HepG2 (cell line): ENCODE measurements around the gene LLGL2. TPM values are rescaled to one million over a fixed set of nuclear protein-coding genes. Genes with fewer than 3 reads are reported as not detected.

Source experiments
- ATAC-seq: fragments of 200-7000 bp; cut with Tn5 transposase; 3 replicates; pipeline ENCODE4 v1.9.1; 2020; ENCODE audit warnings: mild to moderate bottlenecking, moderate library complexity
- BruUV-seq: library from RNA; stranded (reverse); fragments of 400-500 nt; replicated peaks from 2 replicates; lab custom pipeline; 2021; lab: Mats Ljungman, UMichigan
- CTCF ChIA-PET: fragments of 300-600 bp; formaldehyde crosslinking; extraction: SDS; loops from one replicate; lab custom pipeline; 2021; ENCODE audit warnings: low total read pairs, inconsistent platforms, low intra/inter-chr PET ratio; lab: Yijun Ruan, JAX
- POLR2A ChIA-PET: fragments of 350-600 bp; sonication (Branson Sonifier 250); formaldehyde crosslinking; loops from one replicate; lab custom pipeline; 2020; ENCODE audit warnings: antibody characterized with exemption, inconsistent platforms; lab: Yijun Ruan, JAX
- DNase-seq: peaks from one replicate; pipeline ENCODE4 v3.0.0-alpha.2; 2015; ENCODE audit warnings: low spot score
- FAIRE-seq: peaks from 3 replicates; lab custom pipeline; 2011; peaks lifted over from hg19 to GRCh38; lab: Jason Lieb, UNC
- H2AFZ ChIP-seq: one replicate; pipeline ENCODE4 v1.6.1; 2011; ENCODE audit warnings: low read length, inconsistent platforms
- H3K27ac ChIP-seq: fragments of 300-600 bp; 3 replicates; pipeline ENCODE4 v1.8.0; 2011; ENCODE audit warnings: mixed run types, mild to moderate bottlenecking, mixed read lengths, low read length, inconsistent platforms; ENCODE audit not compliant: insufficient read depth; ENCODE audit errors: extremely low read length
- H3K27me3 ChIP-seq, 2 experiments: fragments of 200-600 bp in 1 of 2; 2 replicates in 1 of 2; 3 replicates in 1 of 2; pipeline versions ENCODE4 v1.6.0 to v1.8.0; 2011; ENCODE audit warnings: low read length in 2 of 2, mild to moderate bottlenecking in 2 of 2, moderate library complexity in 2 of 2, inconsistent platforms in 1 of 2; ENCODE audit not compliant: insufficient read depth in 2 of 2, control insufficient read depth in 1 of 2
- H3K36me3 ChIP-seq, 2 experiments: fragments of 200-600 bp in 1 of 2; replicated peaks in 1 of 2; 2 replicates in 1 of 2; 3 replicates in 1 of 2; pipeline versions ENCODE4 v1.5.1 to v1.8.0; 2011; ENCODE audit warnings: low read length in 2 of 2, inconsistent platforms in 1 of 2; ENCODE audit not compliant: insufficient read depth in 2 of 2, control insufficient read depth in 1 of 2
- H3K4me1 ChIP-seq: 2 replicates; pipeline ENCODE4 v1.5.1; 2012; ENCODE audit warnings: low read length, inconsistent platforms; ENCODE audit not compliant: insufficient read depth
- H3K4me2 ChIP-seq: 2 replicates; pipeline ENCODE4 v1.6.0; 2011; ENCODE audit warnings: low read depth, low read length, inconsistent platforms
- H3K4me3 ChIP-seq, 3 experiments: fragments of 200-600 bp in 1 of 3; sonication (generic), shearing (Covaris generic) in 1 of 3; replicated peaks in 1 of 3; 2 replicates each; pipeline ENCODE4 v1.5.1; 2011 to 2016; ENCODE audit warnings: low read length in 3 of 3, inconsistent platforms in 2 of 3, low read depth in 2 of 3, mild to moderate bottlenecking in 2 of 3, control low read depth in 1 of 3, mixed read lengths in 1 of 3; ENCODE audit not compliant: insufficient read depth in 1 of 3
- H3K79me2 ChIP-seq: one replicate; pipeline ENCODE4 v1.6.1; 2011; ENCODE audit warnings: low read length, inconsistent platforms; ENCODE audit not compliant: insufficient read depth
- H3K9ac ChIP-seq: 2 replicates; pipeline ENCODE4 v1.6.0; 2011; ENCODE audit warnings: mild to moderate bottlenecking, low read depth, low read length, inconsistent platforms; ENCODE audit not compliant: insufficient read depth
- H3K9me3 ChIP-seq: 2 replicates; pipeline ENCODE4 v1.5.1; 2012; ENCODE audit warnings: mild to moderate bottlenecking, low read length
- H4K20me1 ChIP-seq: 2 replicates; pipeline ENCODE4 v1.6.0; 2011; ENCODE audit warnings: inconsistent platforms, mild to moderate bottlenecking, low read length, moderate library complexity; ENCODE audit not compliant: insufficient read depth
- CENPT ChIP-seq: sonication (generic); formaldehyde crosslinking; IDR thresholded peaks from 2 replicates; pipeline ENCODE4 v1.8.0; 2022; ENCODE audit warnings: low read depth, mild to moderate bottlenecking, moderate library complexity, missing genetic modification reagents
- HNF1A ChIP-seq, 2 experiments: sonication (generic) in 1 of 2; formaldehyde crosslinking in 1 of 2; IDR thresholded peaks; 2 replicates each; pipeline versions ENCODE4 v1.4.0 to v1.6.1; 2016 to 2020; ENCODE audit warnings: borderline replicate concordance in 1 of 2, low read depth in 1 of 2, mild to moderate bottlenecking in 1 of 2, missing genetic modification reagents in 1 of 2
- IKZF5 ChIP-seq: IDR thresholded peaks from 2 replicates; pipeline ENCODE4 v1.6.1; 2018; ENCODE audit warnings: missing genetic modification reagents, mild to moderate bottlenecking, missing compliant biosample characterization
- IRF9 ChIP-seq: sonication (generic); formaldehyde crosslinking; IDR thresholded peaks from 2 replicates; pipeline ENCODE4 v1.8.0; 2022; ENCODE audit warnings: missing genetic modification reagents, mild to moderate bottlenecking, borderline replicate concordance
- MTERF4 ChIP-seq: sonication (generic); formaldehyde crosslinking; IDR thresholded peaks from 2 replicates; pipeline ENCODE4 v1.8.0; 2023; ENCODE audit warnings: mild to moderate bottlenecking, missing genetic modification reagents
- TBX3 ChIP-seq: fragments of 450-650 bp; IDR thresholded peaks from 2 replicates; pipeline ENCODE4 v1.6.1; 2017; ENCODE audit warnings: antibody characterized with exemption, mild to moderate bottlenecking, inconsistent platforms, borderline replicate concordance
- ZBTB2 ChIP-seq: sonication (generic); formaldehyde crosslinking; IDR thresholded peaks from 2 replicates; pipeline ENCODE4 v1.8.0; 2022; ENCODE audit warnings: low read depth, missing genetic modification reagents
- ZNF121 ChIP-seq: sonication (generic); formaldehyde crosslinking; IDR thresholded peaks from 2 replicates; pipeline ENCODE4 v1.5.0; 2020; ENCODE audit warnings: mild to moderate bottlenecking, missing genetic modification reagents
- ZNF460 ChIP-seq: sonication (generic); formaldehyde crosslinking; IDR thresholded peaks from 2 replicates; pipeline ENCODE4 v1.5.1; 2020; ENCODE audit warnings: missing genetic modification reagents, mild to moderate bottlenecking, borderline replicate concordance
- ZNF580 ChIP-seq: IDR thresholded peaks from 2 replicates; pipeline ENCODE4 v1.6.1; 2016; ENCODE audit warnings: low read depth, borderline replicate concordance
- WGBS: methylation state at CpG from one replicate; pipeline ENCODE4 v1.1.6; 2017; ENCODE audit warnings: low lambda C conversion rate; 5-methylcytosine and 5-hydroxymethylcytosine counted together
- in situ Hi-C: cut with HindIII; loops from 2 replicates; pipeline ENCODE4 v1.10.0; 2017; ENCODE audit warnings: low pct_unique_long_range_greater_than_20kb; ENCODE audit not compliant: extremely low pct_ligation_motif_present
- intact Hi-C: fragments of 100-400 bp; cut with micrococcal nuclease; formaldehyde crosslinking; loops from one replicate; pipeline ENCODE4 v1.10.0; 2022; ENCODE audit not compliant: unreplicated experiment
- polyA plus RNA-seq, 8 experiments: library from polyadenylated mRNA; depleted of rRNA in 3 of 8; stranded (reverse) in 7 of 8; unstranded in 1 of 8; fragments of >200 nt; fragmentation: Illumina TruSeq in 4 of 8; extraction: Trizol in 4 of 8; gene quantifications; 2 replicates each; pipeline versions ENCODE4 v1.2.1 to v1.2.3, GENCODE V29; 2011 to 2016; ENCODE audit warnings: low read depth in 4 of 8, missing spikeins in 1 of 8, mixed read lengths in 1 of 8; ENCODE audit not compliant: insufficient read depth in 1 of 8
- total RNA-seq, 5 experiments: library from RNA; depleted of rRNA; stranded (reverse); fragments of >200 nt; fragmentation: Illumina TruSeq; extraction: Trizol; gene quantifications; 2 replicates each; pipeline ENCODE4 v1.2.3, GENCODE V29; 2016; ENCODE audit warnings: low read depth in 1 of 5

The LLGL2 gene
- total and polyA plus RNA-seq, 2 of the 13 experiments (the other 11 are each of a cell fraction or from before 2014, with no cell fraction given), result 83.0 to 86.7 TPM

- Histone ChIP-seq H3K9me3 (no peaks in the 10 kb centered on the region), H3K9ac (no peak overlapping the region), H4K20me1 (peaks cover 13% of the 10 kb centered on the region; the same call in 1 of the 2 replicates), H3K27ac (no peak overlapping the region), H3K36me3 (peaks cover 21 to 48% of the 10 kb centered on the region in 2 experiments), H3K79me2 (no peaks in the 10 kb centered on the region), H3K27me3 (no peaks in the 10 kb centered on the region), H2AFZ (no peak overlapping the region), H3K4me3 (no peak overlapping the region), H3K4me2 (no peak overlapping the region), H3K4me1 (peaks cover 15% of the 10 kb centered on the region)
- ATAC-seq (peak; percentile 37), FAIRE-seq (no peak), DNase-seq (no peak)
- no TSS peak for BruUV-seq
- ChIA-PET POLR2A (interaction anchor here (1.0 to 1.2 kb wide), 2 partner anchors 18 to 21 kb away, joined by 3 to 6 read pairs; partner anchors contain the start of gene TMEM94), CTCF (no interaction called here)
- intact Hi-C loops, result no loop called here
- 74% methylated on average over 9 of the region's 11 CpGs for WGBS
- in situ Hi-C loops, result no loop called here
- no peak for TF ChIP-seq IRF9 (CRISPR knock-in tag)
- TF ChIP-seq CENPT (CRISPR knock-in tag), result no peak
- TF ChIP-seq ZBTB2 (CRISPR knock-in tag), result no peak
- TF ChIP-seq ZNF580, result no peak
- TF ChIP-seq TBX3, result 0 out of 2 replicates have a peak, but pooled peaks have one; percentile 6
- TF ChIP-seq ZNF460 (CRISPR knock-in tag), result no peak
- no peak for TF ChIP-seq HNF1A (IDR thresholded peaks at IDR 0.05; ENCODE audit: low read depth)
- no peak for TF ChIP-seq HNF1A (CRISPR knock-in tag; IDR thresholded peaks at IDR 0.05; ENCODE audit: borderline replicate concordance)
- TF ChIP-seq ZNF121 (CRISPR knock-in tag), result peak; percentile 87
- TF ChIP-seq IKZF5 (CRISPR knock-in tag), result no peak
- TF ChIP-seq MTERF4 (CRISPR knock-in tag), result no peak
Observed at GRCh38 chr17:75476752-75477489, 48.6 kb upstream of the LLGL2 start.
